Measurements from ENCODE around the gene FLCN.

Gene FLCN

GRCh38 chr17:17170346-17170985, 66.5 kb downstream of the FLCN start:
- H3K4me3 ChIP-seq (ENCODE audit: low read depth, low read length): no peak overlapping the region

DNA sequence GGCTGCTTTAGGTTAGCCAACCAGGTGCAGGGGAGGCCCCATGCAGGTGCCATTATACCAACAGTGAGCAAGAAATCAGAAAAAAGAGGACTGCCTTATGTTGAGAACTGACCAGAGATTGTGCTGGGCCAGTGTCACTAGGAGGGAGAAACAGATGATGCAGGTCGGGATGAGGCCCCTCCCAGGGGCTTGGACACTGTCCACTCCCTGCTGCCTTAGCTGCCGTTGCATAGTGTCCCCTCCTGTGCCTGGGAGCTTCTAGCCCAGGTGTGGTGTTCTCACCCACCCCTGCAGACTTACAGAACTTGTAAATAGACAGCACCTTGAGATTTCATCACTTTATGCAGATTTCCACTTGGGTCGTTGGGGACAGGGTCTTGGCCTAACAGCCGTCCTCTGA, 67.6 kb downstream of the FLCN start:
- no peak overlapping the region for H3K4me3 ChIP-seq (ENCODE audit: low read depth, low read length)

DNA sequence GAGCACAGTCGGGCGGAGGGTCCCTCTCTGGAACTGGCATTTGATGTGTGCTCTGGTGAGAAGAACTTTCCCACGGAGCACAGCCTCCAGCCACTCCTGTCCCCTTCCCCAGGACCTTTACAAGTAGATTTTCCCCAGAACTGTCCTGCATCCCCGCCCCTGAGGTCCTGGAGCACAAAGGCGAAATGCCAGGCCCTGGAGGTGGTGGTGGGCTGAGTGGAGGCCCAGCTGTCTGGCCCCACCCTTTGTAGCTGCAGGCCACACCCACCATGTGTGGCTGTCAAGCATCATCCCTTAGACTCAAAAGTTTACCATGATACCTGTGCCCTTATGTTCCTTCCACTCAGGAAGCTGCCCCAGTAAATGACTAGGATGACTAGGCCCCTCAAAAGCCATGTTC, 68.6 kb downstream of the FLCN start:
- no peak overlapping the region for H3K4me3 ChIP-seq (ENCODE audit: low read depth, low read length)

GRCh38 chr17:17167986-17168385, 69.0 kb downstream of the FLCN start:
- H3K4me3 ChIP-seq (ENCODE audit: low read depth, low read length): no peak overlapping the region

DNA sequence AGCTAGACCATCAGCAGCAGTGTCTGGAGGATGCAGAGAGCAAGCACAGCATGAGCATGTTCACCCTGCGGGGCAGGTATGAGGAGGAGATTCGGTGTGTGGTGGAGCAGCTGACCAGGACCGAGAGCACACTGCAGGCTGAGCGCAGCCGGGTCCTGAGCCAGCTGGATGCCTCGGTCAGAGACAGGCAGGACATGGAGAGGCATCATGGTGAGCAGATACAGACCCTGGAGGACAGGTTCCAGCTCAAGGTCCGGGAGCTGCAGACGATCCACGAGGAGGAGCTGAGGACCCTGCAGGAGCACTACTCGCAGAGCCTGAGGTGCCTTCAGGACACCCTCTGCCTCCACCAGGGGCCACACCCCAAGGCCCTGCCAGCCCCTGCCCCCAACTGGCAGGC, 69.6 kb downstream of the FLCN start:
- H3K4me3 ChIP-seq (ENCODE audit: low read depth, low read length): no peak overlapping the region

DNA sequence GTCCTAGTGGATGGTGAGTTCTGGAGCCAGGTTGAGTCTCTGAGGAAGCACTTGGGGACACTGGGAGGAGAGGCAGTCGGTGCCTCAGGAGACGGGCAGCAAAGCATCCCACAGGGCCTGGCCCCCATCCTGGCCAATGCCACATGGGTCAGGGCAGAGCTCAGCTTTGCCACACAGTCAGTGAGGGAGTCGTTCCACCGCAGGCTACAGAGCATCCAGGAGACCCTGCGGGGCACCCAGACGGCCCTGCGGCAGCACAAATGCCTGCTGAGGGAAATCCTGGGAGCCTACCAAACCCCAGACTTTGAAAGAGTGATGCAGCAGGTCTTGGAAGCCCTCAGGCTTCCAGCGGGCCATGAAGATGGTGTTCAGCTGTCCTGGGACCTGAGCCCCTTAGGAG, 70.5 kb downstream of the FLCN start:
- no peak overlapping the region for H3K4me3 ChIP-seq (ENCODE audit: low read depth, low read length)

DNA sequence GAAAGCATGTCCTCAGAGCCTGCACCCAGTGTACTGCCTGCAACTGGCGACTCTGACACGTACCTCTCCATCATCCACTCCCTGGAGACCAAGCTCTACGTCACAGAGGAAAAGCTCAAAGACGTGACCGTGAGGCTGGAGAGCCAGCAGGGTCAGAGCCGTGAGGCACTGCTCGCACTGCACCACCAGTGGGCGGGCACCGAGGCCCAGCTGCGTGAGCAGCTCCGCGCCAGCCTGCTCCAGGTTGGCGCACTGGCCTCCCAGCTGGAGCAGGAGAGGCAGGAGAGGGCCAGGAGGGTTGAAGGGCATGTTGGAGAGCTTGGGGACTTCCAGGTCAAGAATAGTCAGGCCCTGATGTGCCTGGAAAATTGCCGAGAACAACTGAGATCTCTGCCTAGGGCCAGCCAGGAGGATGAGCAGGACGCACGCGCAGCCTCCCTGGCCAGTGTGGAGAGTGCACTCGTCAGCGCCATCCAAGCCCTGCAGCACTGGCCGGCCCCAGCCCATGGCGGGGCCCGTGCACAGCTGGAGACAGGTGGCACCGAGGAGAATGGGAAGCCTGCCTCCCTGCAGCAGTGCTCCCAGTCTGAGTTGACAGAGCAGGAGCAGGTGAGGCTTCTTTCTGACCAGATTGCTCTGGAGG, 71.2 kb downstream of the FLCN start:
- no peak overlapping the region for H3K4me3 ChIP-seq (ENCODE audit: low read depth, low read length)

DNA sequence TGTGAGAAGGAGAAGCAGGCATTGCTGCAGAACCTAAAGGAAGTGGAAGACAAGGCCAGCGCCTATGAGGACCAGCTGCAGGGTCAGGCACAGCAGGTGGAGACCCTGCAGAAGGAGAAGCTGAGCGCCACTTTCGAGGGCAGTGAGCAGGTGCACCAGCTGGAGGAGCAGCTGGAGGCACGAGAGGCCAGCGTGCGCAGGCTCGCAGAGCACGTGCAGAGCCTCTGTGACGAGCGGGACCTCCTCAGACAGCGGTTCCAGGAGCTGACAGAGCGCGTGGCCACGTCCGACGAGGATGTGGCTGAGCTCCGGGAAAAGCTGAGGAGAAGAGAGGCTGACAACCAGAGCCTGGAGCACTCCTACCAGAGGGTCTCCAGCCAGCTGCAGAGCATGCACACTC, 72.3 kb downstream of the FLCN start:
- no peak overlapping the region for H3K4me3 ChIP-seq (ENCODE audit: low read depth, low read length)

DNA sequence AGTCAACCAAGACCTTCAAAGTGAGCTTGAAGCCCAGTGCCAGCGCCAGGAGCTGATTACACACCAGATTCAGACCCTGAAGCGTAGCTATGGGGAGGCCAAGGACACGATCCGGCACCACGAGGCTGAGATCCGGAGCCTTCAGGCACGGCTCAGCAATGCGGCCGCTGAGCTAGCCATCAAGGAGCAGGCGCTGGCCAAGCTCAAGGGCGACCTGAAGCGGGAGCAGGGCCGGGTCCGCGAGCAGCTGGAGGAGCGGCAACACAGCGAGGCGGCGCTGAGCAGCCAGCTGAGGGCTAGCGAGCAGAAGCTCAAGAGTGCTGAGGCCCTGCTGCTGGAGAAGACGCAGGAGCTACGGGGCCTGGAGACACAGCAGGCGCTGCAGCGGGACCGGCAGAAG, 72.8 kb downstream of the FLCN start:
- no peak overlapping the region for H3K4me3 ChIP-seq (ENCODE audit: low read depth, low read length)
